Nephron (organoid): ENCODE data around the gene HOXB3.
A peak's percentile ranks its signal among the peaks of the same experiment; 100 is the strongest.

Experiments used
- H3K27ac Mint-ChIP-seq, 3 experiments: 2 replicates each; pipeline ENCODE4 v1.8.0; 2020; ENCODE audit warnings: mixed read lengths in 3 of 3, mild to moderate bottlenecking in 2 of 3, moderate library complexity in 1 of 3
- H3K27me3 Mint-ChIP-seq: 2 replicates; pipeline ENCODE4 v1.8.0; 2021; ENCODE audit warnings: low read depth, mild to moderate bottlenecking, moderate library complexity, mixed read lengths
- H3K36me3 Mint-ChIP-seq: 2 replicates; pipeline ENCODE4 v1.8.0; 2020; ENCODE audit warnings: low read depth, mixed read lengths
- H3K4me1 Mint-ChIP-seq: 2 replicates; pipeline ENCODE4 v1.8.0; 2020; ENCODE audit warnings: mixed read lengths
- H3K4me3 Mint-ChIP-seq, 3 experiments: 2 replicates each; pipeline ENCODE4 v1.8.0; 2020; ENCODE audit warnings: mild to moderate bottlenecking in 3 of 3, mixed read lengths in 3 of 3, moderate library complexity in 2 of 3
- H3K9me3 Mint-ChIP-seq: 2 replicates; pipeline ENCODE4 v1.8.0; 2020; ENCODE audit warnings: mixed read lengths
- TF ChIP-seq, protein P1 (sequence below), 3 experiments: fragments of 200-600 bp; sonication (generic); IDR thresholded peaks; one replicate each; pipeline ENCODE4 v1.5.0; 2021; ENCODE audit warnings: antibody characterized with exemption in 3 of 3; ENCODE audit not compliant: unreplicated experiment in 3 of 3

HOXB3 gene

DNA sequence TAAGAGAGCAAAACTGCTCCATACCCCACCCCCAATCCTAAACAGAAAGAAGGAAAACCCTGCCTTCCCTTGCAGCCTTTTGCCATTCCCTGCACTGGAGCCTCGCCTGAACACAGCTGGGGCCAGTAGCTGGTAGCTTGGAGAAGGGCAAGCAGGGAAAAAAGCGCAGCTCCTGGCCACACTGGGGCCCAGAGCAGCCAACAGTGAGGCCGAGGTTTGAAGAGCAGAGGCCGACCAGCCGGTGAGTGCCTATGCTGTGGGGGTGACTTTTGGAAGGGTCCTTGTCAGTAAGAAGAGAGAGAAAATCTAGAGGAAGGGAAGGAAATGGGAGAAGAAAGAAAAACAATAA lies 39.3 kb upstream of the HOXB3 start:
- peaks cover 3% of the 10 kb centered on the region for H3K9me3 Mint-ChIP-seq
- no peak overlapping the region for H3K27ac Mint-ChIP-seq
- H3K4me1 Mint-ChIP-seq, result peaks cover 29% of the 10 kb centered on the region
- peak overlapping the region; percentile 27 to 75 (median 70) for H3K4me3 Mint-ChIP-seq
- no peaks in the 10 kb centered on the region for H3K36me3 Mint-ChIP-seq
- H3K27me3 Mint-ChIP-seq, result peaks cover 100% of the 10 kb centered on the region
- TF ChIP-seq, protein P1, sequence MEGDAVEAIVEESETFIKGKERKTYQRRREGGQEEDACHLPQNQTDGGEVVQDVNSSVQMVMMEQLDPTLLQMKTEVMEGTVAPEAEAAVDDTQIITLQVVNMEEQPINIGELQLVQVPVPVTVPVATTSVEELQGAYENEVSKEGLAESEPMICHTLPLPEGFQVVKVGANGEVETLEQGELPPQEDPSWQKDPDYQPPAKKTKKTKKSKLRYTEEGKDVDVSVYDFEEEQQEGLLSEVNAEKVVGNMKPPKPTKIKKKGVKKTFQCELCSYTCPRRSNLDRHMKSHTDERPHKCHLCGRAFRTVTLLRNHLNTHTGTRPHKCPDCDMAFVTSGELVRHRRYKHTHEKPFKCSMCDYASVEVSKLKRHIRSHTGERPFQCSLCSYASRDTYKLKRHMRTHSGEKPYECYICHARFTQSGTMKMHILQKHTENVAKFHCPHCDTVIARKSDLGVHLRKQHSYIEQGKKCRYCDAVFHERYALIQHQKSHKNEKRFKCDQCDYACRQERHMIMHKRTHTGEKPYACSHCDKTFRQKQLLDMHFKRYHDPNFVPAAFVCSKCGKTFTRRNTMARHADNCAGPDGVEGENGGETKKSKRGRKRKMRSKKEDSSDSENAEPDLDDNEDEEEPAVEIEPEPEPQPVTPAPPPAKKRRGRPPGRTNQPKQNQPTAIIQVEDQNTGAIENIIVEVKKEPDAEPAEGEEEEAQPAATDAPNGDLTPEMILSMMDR (IDR thresholded peaks at IDR 0.05; ENCODE audit: unreplicated experiment in 3 of 3), result no peak

DNA sequence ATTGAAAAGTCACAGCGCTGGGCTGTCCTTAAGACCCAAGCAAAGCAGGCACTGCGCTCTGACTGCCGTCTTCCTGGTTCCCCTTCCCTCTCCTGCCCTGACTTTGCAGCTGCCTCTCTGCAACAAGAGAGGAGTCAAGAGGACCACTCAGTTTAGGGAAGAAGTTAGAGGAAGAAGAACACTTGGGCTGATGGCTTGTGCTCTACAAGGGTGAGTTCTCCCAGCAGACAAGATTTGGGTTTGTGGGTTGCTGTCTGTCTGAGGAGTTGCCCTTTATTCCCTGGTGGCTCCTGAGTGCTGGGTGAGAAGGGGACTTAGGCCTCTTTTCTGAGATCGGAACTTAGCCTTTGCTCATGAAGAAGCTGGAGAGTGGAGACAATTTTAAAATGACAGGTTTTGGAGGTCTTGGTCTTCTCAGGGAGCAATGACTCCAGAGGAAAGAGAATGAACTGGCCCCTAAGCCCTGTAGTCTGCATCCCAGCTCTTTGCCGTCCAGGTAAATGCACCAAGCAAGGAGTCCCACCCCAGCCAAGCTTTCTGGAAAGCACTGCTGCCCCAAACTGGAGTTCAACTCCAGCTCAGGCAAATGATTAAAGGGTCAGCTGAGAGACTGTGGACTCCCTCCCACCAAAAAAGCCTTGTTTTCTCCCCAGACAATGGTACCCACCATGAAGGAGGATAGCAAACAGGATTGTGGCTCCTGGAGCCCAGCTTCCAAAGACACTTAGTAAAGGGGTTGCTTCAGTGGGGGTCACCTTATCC lies 38.8 kb upstream of the HOXB3 start:
- Mint-ChIP-seq H3K27ac (peak overlapping the region in 1 of 3 experiments; percentile 21), H3K4me3 (peak overlapping the region; percentile 66 to 75 (median 70)), H3K27me3 (peaks cover 100% of the 10 kb centered on the region), H3K36me3 (no peaks in the 10 kb centered on the region), H3K4me1 (peaks cover 32% of the 10 kb centered on the region), H3K9me3 (peaks cover 3% of the 10 kb centered on the region)
- TF ChIP-seq, protein P1 (IDR thresholded peaks at IDR 0.05; ENCODE audit: unreplicated experiment in 3 of 3), result no peak

DNA sequence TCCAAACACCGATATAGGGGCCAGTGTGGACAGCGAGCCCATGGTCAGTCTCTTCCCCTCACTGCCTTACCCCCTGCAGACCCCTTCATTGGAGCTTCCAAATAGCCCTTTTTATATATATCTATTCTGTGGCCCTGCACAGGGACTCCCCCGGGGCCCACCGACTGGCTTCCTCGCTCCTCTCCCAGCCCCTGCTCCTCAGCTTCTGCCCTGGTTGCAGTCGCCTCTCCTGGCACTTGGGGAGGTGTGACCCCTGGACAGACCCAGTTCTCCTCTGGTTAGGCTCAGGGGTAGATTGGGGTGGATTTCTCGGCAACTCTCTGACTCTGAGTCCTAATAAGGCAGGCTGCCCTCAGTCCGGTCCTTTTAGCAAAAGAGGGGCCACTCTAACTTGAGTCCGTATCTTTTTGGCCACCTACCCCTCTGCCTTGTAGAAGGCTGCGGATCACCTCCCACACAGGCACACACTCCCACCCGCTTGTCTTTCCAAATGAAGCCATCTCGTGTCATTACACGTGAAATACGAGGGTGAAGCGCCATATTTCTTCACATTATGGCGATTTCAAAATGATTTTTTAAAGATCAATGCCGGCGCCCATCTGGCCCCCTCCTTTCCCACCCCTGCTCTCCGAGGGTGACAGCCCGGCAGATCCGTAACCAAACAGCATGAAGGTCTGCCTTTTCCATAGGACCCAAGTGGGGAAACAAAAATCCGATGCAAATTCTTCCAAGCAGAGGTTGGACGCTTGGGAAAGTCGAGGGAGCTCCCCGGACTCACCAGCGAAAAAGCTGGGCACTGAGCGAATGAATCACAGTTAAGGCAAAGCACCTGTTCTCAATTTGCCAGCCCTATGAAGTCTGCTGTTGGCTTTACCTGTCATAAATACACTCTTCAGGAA lies 37.8 kb upstream of the HOXB3 start:
- Mint-ChIP-seq H3K27me3 (peaks cover 100% of the 10 kb centered on the region), H3K27ac (peak overlapping the region in 1 of 3 experiments; percentile 35)

DNA sequence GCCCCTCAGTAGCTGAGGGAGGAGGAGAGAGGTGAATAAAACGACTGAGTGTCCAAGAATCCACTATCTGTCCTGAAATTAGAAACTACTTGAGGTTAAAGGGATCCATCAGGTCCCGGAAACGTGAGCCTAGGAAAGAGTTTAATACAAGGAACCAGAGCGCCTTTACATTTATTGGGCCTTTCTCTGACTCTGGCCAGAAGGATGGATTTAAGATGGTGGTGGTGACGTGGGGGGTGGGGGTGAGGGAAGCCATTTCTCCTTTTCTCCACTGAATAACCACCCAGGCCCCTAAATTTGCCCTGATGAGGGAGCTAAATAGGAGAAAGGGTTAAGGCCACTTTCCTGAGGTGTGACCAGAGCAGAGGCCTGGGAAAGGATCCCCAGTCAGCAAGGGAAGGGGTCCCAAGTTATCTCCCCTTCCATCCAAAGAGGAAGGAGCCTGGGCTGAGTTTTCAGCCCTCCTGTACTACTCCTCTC lies 37.1 kb upstream of the HOXB3 start:
- Mint-ChIP-seq H3K27me3 (peaks cover 100% of the 10 kb centered on the region), H3K36me3 (no peaks in the 10 kb centered on the region), H3K9me3 (no peaks in the 10 kb centered on the region), H3K4me1 (peaks cover 26% of the 10 kb centered on the region), H3K27ac (peak overlapping the region; percentile 49 to 93 (median 76)), H3K4me3 (peak overlapping the region; percentile 86 to 95 (median 93))
- TF ChIP-seq, protein P1 (IDR thresholded peaks at IDR 0.05; ENCODE audit: unreplicated experiment in 3 of 3), result no peak

More for the DNA sequence above, 37.8 kb upstream of the HOXB3 start:
- Mint-ChIP-seq H3K4me1 (peaks cover 30% of the 10 kb centered on the region), H3K9me3 (peaks cover 2% of the 10 kb centered on the region), H3K36me3 (no peaks in the 10 kb centered on the region), H3K4me3 (peak overlapping the region; percentile 66 to 75 (median 70))
- TF ChIP-seq, protein P1 (IDR thresholded peaks at IDR 0.05; ENCODE audit: unreplicated experiment in 3 of 3), result no peak

DNA sequence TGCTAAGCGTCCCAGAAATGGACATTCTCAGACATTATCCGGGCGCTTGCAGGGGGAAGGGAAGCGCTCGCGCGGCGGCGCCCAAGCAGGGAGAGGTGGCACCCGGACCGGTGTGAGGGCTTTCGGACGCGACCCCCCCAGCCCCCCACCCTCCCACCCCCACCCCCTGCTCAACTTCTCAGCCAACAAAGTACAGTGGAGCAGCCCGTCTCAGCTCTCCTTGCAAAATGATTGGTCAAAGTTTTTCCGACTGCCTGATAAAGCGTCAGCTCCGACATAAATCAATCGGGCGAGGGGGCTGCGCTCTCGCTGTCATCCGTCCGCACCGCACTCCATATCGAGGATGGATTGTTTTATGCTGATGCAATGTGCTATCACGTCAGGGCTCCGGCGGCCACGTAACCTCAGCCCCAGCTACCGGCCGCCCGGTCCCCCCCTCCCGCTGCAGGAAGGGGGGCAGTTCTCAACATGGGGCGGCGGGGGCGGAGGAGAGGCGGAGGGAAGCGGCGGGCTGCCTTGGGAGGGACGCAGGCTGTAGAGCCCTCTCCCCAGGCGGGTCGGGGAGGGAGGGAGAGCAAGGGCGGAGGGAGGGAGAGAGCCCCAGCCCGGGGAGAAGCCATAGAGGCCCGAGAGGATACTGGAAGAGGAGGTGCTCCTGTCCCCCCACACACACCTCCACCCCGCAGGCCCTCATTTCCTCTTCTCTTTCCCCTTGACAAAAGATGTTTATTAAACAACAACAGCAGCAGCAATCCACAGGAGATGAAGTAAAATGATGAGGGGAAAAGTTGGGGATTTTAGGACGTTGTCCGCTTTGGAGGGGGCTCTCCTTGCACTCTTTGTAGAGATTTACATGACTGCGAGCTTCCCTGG lies 36.4 kb upstream of the HOXB3 start, which contains the start of gene HOXB9:
TSS of gene HOXB9 (minus strand) at position 114 of the 873 bp plus-strand sequence. CDS start at position 25, 89 bp downstream.
- peak within 1 kb of the TSS; percentile 76 to 93 (median 80) for H3K27ac Mint-ChIP-seq
- TF ChIP-seq, protein P1 (IDR thresholded peaks at IDR 0.05; ENCODE audit: unreplicated experiment in 3 of 3), result no peak
- H3K27me3 Mint-ChIP-seq, result peaks cover 100% of the 10 kb centered on the region
- H3K4me3 Mint-ChIP-seq, result peak within 1 kb of the TSS; percentile 87 to 95 (median 93)
- H3K4me1 Mint-ChIP-seq, result peaks cover 26% of the 10 kb centered on the region
- H3K9me3 Mint-ChIP-seq, result no peaks in the 10 kb centered on the region
- H3K36me3 Mint-ChIP-seq, result no peaks in the 10 kb centered on the region
